Epithelial cell of proximal tubule (primary cell): ENCODE measurements around the gene TMEM236. TPM values are rescaled to one million over a fixed set of nuclear protein-coding genes. Genes with fewer than 3 reads are reported as not detected.

Experiments used
- DNase-seq: peaks from one replicate; pipeline ENCODE4 v3.0.0-alpha.2; 2011; ENCODE audit warnings: low read depth
- H3K4me3 ChIP-seq: 2 replicates; pipeline ENCODE4 v1.5.1; 2011; ENCODE audit warnings: low read depth, mild to moderate bottlenecking, low read length
- CTCF ChIP-seq: conservative IDR thresholded peaks from 2 replicates; pipeline ENCODE4 v1.5.1; 2012; ENCODE audit warnings: low read depth, mild to moderate bottlenecking, low read length
- total RNA-seq: library from RNA; depleted of rRNA; stranded (reverse); fragments of >200 nt; gene quantifications from 2 replicates; pipeline ENCODE4 v1.2.3, GENCODE V29; 2015

The TMEM236 gene
- total RNA-seq, 1 donor from 2014 or later = 0.17 TPM

DNA sequence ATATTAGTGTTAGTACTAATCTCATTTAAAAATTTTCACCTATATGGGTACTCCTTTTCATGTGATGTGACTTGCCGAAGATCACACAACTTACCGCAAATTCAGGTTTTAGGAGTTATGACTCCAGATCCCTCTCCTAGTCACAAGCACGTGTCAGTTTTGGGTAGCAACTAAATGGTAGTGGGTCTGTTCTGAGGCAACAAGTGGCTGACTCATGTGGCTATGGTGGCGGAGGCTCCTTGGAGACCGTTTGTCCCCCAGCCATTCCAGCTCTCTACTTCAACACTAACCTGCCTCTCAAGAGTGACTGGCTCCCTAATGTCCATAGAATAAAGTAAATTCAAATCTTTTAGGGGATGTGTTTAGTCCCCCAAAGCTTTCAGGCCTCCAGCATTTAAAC lies 96.6 kb downstream of the TMEM236 start:
- TF ChIP-seq CTCF = no peak
- DNase-seq = no peak
- H3K4me3 ChIP-seq = no peak overlapping the region

Other genes starting within 250 kb of the TMEM236 start
- 17.3 and 22.7 TPM in 2 replicates for gene HACD1, start 134.8 kb upstream of the TMEM236 start, total RNA-seq
- 21.6 and 22.0 TPM in 2 replicates for gene STAM, start 108.0 kb upstream of the TMEM236 start, total RNA-seq
- gene MRC1, start 57.1 kb downstream of the TMEM236 start, total RNA-seq = not detected in 2 replicates
- not detected in 2 replicates for gene SLC39A12, start 199.7 kb downstream of the TMEM236 start, total RNA-seq